Hematopoietic multipotent progenitor cell (in vitro differentiated cells): Measurements from ENCODE around the gene PCARE. TPM values are rescaled to one million over a fixed set of nuclear protein-coding genes. Genes with fewer than 3 reads are reported as not detected.
A peak's percentile ranks its signal among the peaks of the same experiment; 100 is the strongest.

ENCODE experiments used
- DNase-seq, 3 donors: peaks; one replicate each; pipeline ENCODE4 v3.0.0-alpha.2; 2011 to 2015; ENCODE audit warnings: low read depth in 2 of 3, low spot score in 2 of 3
- total RNA-seq: library from RNA; depleted of rRNA; stranded (reverse); fragments of >200 nt; gene quantifications from one replicate; pipeline ENCODE4 v1.2.3, GENCODE V29; 2012

PCARE gene
- total RNA-seq, 1 donor, result under 0.01 TPM

- DNase-seq, result no peak
These were observed 9.6 kb downstream of the PCARE start for GRCh38 chr2:29064746-29065067.

DNA sequence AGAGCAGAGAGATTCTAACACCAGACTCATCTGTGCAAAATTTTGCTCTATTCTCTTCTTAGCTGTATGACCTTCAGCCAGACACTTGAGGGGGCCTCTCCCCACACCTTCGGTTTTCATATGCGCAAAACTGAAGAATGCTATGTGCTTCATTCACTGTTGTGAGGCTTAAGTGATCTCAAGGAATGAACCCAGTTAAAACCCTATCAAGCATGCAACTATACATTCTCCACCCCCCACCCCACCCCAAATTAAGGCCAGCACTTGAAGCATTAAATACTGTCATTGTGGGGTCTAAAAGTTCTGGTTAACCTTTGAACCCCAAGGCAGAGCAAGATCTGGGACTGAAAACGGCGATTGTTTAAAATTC is 10.0 kb downstream of the PCARE start:
- DNase-seq, result no peak

DNA sequence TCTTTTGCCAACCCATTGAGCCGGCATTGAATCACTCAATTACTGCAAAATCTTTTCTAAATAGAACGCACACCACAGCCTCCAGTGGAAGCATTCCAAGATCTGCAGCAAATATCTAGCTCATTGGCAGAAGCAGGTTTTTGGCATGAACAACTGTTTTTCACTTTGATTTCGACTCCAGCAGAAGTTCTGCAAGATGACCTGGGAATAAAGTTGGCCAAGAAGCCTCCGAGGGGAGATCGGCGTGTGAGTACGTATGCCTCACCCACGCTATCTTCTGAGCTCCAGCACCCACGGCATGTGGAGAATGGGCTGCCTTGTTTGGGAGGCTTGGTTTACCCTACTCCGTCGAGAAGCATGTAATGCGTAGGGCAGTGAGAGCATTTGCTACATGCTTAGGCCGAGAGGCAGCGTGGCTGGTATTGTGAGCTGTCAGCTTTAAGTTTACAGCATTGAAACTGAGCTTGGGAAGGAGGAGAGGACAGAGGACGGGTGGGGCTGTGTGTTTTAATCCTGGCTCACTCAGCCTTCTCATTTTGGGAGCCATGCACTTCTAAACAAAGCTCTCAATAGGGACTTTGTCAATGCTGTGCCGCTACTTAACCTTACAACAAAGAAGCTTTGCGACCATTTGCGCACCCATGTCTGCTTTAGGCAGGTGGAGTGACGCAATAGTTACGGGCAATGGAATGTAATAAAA is 10.5 kb downstream of the PCARE start:
- DNase-seq, result no peak

DNA sequence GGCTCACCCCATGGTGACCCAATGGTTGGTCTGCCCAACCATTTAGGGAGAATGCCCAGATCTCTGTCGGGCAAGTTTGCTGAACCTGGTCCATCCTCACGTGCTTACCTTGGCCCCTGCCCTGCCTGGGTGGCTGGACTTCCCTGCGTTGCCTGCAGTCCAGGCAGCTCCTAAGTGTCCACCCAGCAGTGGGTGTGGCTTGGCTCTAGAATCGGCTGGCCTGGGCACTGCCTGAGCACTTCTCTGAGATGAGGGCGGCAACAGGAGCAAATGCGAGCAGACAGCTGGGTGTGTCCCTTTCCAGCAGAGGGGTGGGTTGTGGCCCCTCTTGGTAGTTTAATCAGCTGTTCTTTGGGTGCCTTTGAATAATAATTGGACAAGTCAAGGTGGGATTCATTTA is 11.3 kb downstream of the PCARE start:
- no peak for DNase-seq

- DNase-seq, result no peak
These were observed 12.0 kb downstream of the PCARE start for GRCh38 chr2:29062371-29062770.

DNA sequence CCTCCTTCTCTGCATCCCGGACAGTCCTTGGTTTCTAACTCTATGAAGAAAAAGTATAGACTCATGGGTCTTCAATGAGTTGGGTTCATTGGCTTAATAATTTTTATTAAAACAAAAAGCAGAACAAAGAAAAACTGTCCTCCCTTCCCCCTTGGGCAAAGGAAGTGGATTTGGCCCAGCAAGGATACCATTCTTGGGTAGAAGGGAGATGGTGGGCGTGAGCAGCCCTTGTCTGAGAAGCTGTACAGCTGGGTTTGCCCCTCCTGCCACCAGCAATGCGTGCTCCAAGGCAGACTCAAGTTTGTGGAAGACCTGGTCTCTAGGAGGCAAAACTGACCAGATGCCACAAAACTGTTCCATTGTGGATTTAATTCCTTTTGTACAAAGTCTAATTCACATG is 12.7 kb downstream of the PCARE start:
- DNase-seq, result no peak

GRCh38 chr2:29061176-29061575 is 13.1 kb downstream of the PCARE start:
- DNase-seq, result no peak

DNA sequence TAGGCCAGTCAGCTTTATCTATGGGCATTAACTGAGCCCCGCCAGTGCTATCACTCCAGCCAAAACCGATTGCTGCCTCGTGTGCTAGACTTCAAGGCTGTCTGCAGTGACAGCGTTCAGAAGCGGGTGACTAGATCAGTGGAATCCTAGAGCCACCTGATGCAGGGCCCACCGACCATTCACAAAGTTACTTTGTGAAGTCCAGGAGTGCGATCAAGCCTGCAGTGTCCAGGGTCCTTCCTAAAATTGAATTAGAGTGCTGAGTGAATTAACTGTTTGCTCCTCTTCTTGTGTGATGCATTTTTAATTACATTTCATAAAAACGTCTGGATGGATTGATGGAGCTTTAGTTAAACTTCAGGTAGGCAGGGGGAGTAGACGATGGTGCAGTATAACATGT is 13.9 kb downstream of the PCARE start:
- DNase-seq, result no peak

GRCh38 chr2:29059624-29060023 is 14.7 kb downstream of the PCARE start:
- DNase-seq, result no peak

GRCh38 chr2:29057006-29057405 is 17.3 kb downstream of the PCARE start:
- DNase-seq, result no peak

- no peak for DNase-seq
These were observed 17.9 kb downstream of the PCARE start for GRCh38 chr2:29056452-29056851.

- DNase-seq, result no peak
These were observed 18.7 kb downstream of the PCARE start for GRCh38 chr2:29055601-29056000.

DNA sequence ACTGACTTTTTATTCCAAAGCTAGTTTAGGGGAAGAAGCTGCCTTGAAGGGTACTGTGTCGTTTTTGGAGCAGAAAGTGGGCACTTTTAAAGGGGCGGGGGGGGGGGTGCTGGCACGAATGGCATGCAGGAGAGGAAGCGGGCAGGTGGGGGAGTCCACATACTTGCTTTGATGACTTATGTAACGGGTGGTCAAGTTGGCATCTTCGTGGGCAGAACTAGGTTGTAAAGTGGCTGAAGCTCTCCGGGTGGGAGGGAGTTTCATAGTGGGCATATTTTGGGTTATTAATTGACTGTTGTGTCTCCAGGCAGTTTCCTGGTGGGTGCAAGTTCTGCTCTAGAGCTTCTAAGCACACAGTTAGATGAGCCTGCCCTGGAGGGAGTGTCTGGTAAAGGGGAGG is 19.9 kb downstream of the PCARE start:
- no peak for DNase-seq

DNA sequence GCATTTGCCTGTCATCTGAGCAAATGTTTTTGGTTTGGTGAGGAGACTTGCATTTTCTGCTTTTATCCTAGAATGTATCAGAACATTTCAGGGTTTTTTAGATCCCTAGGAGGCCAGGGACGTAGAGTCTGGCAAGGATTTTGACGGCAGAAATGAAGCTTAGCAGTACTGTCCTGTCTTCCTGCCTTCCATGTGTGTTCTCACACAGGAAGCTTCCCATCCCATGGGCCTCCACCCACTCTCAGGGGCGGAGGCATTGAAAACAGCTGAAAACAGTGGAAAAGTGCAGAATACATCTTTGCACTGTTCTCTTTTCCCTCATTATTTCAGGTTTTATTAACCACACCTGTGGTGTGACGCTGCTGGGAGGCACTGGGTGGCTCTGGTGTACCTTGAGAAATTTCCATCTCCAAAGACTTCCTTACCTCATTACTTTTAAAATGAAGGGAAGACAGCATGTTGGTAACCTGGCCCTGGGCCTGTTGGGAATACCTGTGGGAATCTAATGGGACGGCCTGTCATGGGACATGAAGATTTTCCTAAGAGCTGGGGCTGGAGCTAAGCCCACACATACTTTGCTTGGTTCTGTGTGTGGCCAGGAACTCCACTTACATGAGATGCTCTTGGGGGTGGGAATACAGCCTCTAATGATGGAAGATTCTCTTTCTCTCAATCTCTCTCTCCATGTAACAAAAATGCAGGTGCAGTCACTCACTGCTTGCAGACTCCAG is 20.5 kb downstream of the PCARE start:
- no peak for DNase-seq

DNA sequence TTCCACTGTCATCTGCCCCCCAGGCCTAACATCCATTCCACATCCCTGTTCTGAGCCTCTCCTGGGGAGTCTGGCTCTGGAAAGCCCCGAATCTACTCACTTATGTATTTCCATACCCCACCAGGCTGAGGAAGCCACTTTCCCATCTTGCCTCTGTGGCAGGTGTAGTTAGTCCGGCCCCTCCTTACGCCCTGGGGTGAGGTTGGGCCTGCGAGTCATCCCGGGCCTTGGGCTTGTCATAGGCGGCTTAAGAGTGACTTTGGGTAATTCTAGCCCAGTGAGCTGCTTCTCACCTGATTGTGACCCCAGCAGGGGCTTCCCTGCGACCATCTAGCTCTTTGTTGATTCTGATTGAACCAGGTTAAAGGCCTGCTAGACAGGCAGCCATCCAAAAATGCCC is 21.1 kb downstream of the PCARE start:
- DNase-seq, result peak in 1 of 3 donors; percentile 3

DNA sequence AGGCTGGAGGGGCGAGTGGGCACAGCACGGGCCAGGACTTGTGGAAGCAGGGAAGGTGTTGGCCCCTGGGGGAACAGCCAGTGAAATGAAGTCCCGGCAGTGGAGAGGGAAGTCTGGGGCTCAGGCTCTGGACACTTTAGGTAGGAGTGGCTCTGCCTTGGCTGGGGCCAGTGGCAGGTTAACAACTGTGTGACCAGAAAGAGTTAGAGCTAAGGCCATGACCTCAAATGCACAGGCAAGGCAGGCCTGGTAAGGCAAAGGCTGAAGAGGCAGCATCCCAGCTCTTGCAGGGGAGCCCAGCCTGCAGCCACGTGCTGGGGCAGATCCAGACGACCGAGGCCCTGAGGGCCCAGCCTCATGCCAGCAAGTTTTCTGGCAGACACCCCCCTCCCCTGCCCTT is 21.5 kb downstream of the PCARE start:
- DNase-seq, result no peak

DNA sequence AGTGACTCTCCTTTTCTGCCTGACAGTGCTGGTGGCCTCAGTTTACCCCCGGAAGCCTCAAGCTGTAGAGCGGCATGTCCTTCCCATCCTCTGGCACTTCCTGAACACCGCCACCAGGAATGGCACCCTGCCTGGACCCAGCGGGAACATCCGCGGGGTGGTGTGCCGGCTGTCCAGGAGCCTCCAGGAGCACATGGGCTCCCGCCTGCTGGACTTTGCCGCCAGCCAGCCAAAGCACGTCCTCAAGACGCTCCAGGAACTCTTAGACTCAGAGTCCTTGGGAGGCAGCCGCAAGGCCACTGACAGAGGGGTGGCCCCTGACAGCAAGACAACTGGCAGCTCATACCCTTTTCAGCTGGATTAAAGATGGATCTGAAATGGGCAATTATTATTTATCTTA is 22.6 kb downstream of the PCARE start:
- DNase-seq, result no peak

DNA sequence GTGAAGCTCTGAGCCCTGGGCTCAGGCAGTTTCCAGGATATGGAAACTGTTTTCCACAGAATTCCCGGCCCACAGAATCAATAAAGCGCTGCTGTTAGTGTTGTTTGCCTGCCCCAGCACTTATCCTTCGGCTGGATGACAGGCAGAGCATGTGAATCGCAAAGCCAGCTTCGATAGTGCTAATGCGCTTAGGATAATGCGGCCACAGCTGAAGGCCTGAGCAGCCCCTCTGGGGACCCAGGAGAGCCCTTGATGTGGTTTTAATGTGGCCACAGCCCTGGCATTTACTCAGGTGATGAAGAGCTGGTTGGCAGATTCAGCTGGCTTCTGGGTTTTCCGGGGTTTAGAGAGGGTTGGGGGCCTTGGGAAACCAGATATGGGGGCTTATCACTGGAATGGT is 23.7 kb downstream of the PCARE start:
- no peak for DNase-seq

GRCh38 chr2:29047083-29047845 is 27.1 kb downstream of the PCARE start:
- DNase-seq, result no peak

DNA sequence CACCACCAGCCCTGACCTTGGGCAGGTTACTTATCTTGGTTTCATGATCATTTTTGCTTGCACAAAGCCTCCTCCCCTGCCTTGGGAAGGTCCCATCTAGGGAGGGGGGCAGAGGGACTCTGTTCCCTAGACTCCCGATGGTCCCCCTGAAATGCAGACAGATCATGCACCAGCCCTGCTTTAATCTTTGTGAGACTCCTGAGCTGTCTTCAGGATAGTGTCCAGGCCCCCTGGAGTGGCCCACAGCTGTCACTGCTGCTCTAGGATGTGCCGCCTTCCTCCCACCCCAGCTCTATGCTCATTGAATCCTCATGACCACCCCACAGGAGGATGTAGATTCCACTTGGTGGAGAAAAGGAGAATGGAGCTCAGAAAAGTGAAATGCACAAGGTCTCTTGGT is 28.0 kb downstream of the PCARE start:
- no peak for DNase-seq

DNA sequence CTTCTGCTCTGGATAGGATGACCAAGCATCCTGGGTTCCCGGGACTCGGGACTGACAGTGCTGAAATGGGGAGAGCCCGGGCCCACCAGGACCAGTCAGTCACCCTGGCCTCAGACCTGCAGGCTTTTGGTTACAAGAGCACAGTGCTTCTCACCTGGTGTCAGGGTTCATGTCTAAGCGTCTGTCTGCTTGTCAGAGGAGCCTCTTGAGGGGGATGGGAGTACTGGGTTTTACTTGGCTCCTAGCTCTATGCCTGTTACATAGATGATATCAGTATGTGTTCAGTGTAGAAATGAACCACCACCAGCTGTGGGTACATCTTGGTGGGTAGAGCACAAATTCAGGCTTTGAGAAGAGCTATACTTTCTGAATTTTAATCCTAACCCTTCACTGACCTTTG is 29.9 kb downstream of the PCARE start:
- DNase-seq, result no peak

GRCh38 chr2:29042561-29043075 is 31.7 kb downstream of the PCARE start:
- no peak for DNase-seq
